Activated CD8-positive, alpha-beta memory T cell treated with anti-CD3 and anti-CD28 coated beads, Interleukin-2, amount 10 ng/mL, durations not matched to agents 7 days and 5 days (primary cell): ENCODE results near the gene ARHGEF2. TPM values are rescaled to one million over a fixed set of nuclear protein-coding genes. Genes with fewer than 3 reads are reported as not detected.

ENCODE experiments used
- ATAC-seq: fragments of 150-1000 bp; cut with Tn5 transposase; one replicate; pipeline ENCODE4 v1.10.0; 2021; ENCODE audit warnings: moderate library complexity
- CTCF ChIA-PET: fragments of 350-600 bp; sonication (Branson Sonifier 250); formaldehyde crosslinking; loops from one replicate; lab custom pipeline; 2021; ENCODE audit warnings: antibody characterized with exemption; lab: Charles Lee
- DNase-seq: peaks from one replicate; pipeline ENCODE4 v3.0.0-alpha.2; 2020
- H3K27ac Mint-ChIP-seq: one replicate; pipeline ENCODE4 v1.8.0; 2021; ENCODE audit warnings: mild to moderate bottlenecking, mixed read lengths
- H3K27me3 Mint-ChIP-seq: one replicate; pipeline ENCODE4 v1.8.0; 2021; ENCODE audit warnings: mixed read lengths
- H3K36me3 Mint-ChIP-seq: one replicate; pipeline ENCODE4 v1.8.0; 2021; ENCODE audit warnings: mild to moderate bottlenecking, mixed read lengths
- H3K4me1 Mint-ChIP-seq: one replicate; pipeline ENCODE4 v1.8.0; 2021; ENCODE audit warnings: mixed read lengths
- H3K4me3 Mint-ChIP-seq: one replicate; pipeline ENCODE4 v1.8.0; 2021; ENCODE audit warnings: mild to moderate bottlenecking, moderate library complexity, mixed read lengths
- H3K9me3 Mint-ChIP-seq: one replicate; pipeline ENCODE4 v1.8.0; 2022; ENCODE audit warnings: low read depth, mixed read lengths
- total RNA-seq, 2 experiments: library from RNA; stranded (reverse); gene quantifications; one replicate each; pipeline ENCODE4 v1.2.3, GENCODE V29; 2021

Gene ARHGEF2
- total RNA-seq, 2 experiments from 2014 or later, result 159 to 161 TPM

GRCh38 chr1:155974208-155975115 is 3.9 kb downstream of the ARHGEF2 start:
- Mint-ChIP-seq H3K36me3 (peaks cover 29% of the 10 kb centered on the region), H3K27me3 (no peaks in the 10 kb centered on the region), H3K27ac (peak overlapping the region; percentile 92), H3K9me3 (no peaks in the 10 kb centered on the region), H3K4me3 (peak overlapping the region; percentile 98), H3K4me1 (peaks cover 66% of the 10 kb centered on the region)
- DNase-seq (no peak), ATAC-seq (no peak)
- CTCF ChIA-PET, result interaction anchor here (0.6 to 12.2 kb wide), 6 partner anchors 8 to 92 kb away, joined by 3 to 119 read pairs (median 8); partner anchors contain the start of gene KHDC4

- H3K4me1 Mint-ChIP-seq, result peaks cover 72% of the 10 kb centered on the region
- CTCF ChIA-PET, result interaction anchor here (3.0 to 12.2 kb wide), 2 partner anchors 35 to 40 kb away, joined by 14 to 119 read pairs; partner anchors contain the start of gene KHDC4
Measured at GRCh38 chr1:155973723-155974122, 4.6 kb downstream of the ARHGEF2 start.

DNA sequence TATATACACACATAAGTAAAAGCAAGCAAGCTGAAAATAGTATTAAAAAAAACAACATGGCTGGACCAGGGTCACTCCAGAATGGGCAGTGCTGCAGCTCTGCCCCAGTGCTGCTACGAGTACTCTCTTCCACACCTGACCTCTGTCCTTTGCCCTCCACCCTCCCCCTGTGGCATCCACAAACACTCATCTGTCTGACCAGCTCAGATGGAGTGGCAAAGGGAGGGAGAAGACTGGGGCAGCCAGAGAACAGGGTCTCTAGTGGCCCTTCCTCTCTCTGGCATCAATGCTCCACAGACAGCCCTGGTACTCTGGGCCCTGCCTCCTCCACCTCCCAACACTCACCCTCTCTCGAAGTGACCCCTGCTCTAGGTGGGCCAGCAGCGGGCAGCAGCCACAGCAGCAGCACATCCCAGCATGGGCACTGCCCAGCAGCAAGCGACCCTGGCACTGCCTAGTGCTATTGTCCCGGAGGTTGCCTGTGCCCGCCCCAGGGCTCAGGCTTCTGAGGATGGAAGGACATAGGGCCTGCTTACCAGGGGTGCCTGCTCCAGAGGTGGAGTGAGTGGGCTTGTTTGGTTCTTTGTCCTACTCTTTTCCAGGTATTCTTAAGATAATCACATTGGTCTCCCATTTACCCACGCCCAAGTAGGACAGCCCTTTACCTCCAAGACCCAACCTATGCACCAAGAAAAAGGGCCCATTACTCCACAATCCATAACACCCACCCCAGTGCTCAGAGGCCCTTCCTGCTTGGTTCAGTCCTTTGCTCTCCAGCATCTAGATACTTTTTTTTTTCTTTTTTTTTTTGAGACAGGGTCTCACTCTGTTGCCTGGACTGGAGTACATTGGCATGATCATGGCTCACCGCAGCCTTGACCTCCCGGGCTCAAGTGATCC is 6.2 kb downstream of the ARHGEF2 start:
- Mint-ChIP-seq H3K4me1 (peaks cover 87% of the 10 kb centered on the region), H3K9me3 (no peaks in the 10 kb centered on the region), H3K36me3 (peaks cover 38% of the 10 kb centered on the region), H3K27ac (peak overlapping the region; percentile 71), H3K27me3 (no peaks in the 10 kb centered on the region), H3K4me3 (no peak overlapping the region)
- no peak for ATAC-seq
- no peak for DNase-seq
- CTCF ChIA-PET, result interaction anchor here (0.7 to 3.0 kb wide), 3 partner anchors 31 to 38 kb away, joined by 3 to 14 read pairs (median 3); partner anchors contain the start of gene KHDC4

More at GRCh38 chr1:155973723-155974122, 4.6 kb downstream of the ARHGEF2 start:
- Mint-ChIP-seq H3K36me3 (peaks cover 34% of the 10 kb centered on the region), H3K4me3 (no peak overlapping the region), H3K27me3 (no peaks in the 10 kb centered on the region), H3K9me3 (no peaks in the 10 kb centered on the region), H3K27ac (no peak overlapping the region)
- DNase-seq (no peak), ATAC-seq (no peak)

DNA sequence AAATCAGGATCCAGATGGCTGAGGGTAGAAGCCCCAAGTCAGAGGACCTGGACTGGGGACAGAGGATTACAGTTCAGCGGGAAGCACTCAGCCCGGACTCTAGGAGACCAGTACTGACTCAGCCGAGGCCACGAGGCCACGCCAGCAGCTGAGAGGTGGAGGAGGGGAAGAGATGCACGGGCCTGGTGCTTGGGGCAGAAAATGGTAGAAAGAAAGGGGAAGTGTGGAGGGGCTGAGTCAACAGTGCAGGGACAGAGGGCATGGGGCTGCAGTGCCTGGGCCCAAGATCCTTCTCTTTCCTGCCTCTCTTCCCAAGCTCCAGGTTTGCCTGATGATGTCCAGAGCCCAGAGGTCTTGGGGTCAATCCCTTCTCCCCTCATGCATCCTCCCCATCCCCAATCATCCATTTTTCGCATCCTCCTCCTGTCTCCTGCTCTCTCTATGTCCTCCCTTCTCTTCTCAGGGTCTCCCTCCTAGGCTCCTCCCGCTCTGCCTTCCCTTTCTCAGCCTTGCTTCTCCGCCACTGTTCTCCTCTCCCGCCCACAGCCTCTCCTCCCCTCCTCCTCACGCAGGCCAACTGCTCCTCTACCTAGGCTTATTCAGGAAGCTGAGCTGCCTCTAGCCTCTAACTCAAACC is 7.7 kb downstream of the ARHGEF2 start:
- Mint-ChIP-seq H3K9me3 (no peaks in the 10 kb centered on the region), H3K27me3 (no peaks in the 10 kb centered on the region), H3K36me3 (peaks cover 42% of the 10 kb centered on the region), H3K27ac (peak overlapping the region; percentile 86), H3K4me3 (peak overlapping the region; percentile 3), H3K4me1 (peaks cover 84% of the 10 kb centered on the region)
- CTCF ChIA-PET, result interaction anchor here (0.9 to 2.1 kb wide), 5 partner anchors 18 to 33 kb away, joined by 3 to 12 read pairs (median 3); no protein-coding TSS in a partner anchor
- DNase-seq, result peak; percentile 58
- ATAC-seq, result peak; percentile 48

DNA sequence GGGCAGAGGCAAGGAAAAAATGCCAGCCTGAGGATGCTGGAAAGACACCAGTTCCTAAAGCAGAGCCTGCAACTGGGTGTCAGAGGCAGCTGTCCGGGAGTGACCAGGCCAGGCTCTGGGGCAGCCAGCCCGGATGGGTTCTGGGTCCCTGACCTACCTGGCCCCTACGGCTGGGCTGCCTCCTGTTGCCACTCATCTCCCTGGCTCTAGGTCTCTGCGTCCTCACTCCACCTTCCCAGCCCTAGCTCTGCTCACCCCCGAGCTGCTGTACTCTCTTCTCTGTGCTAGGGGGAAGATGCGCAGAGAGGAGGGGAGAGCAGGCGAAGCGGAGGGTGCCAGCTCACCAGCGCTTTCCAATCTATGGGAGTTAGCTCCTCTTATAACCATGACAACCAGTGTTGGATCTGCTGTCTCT is 9.0 kb downstream of the ARHGEF2 start:
- Mint-ChIP-seq H3K9me3 (no peaks in the 10 kb centered on the region), H3K27me3 (no peaks in the 10 kb centered on the region), H3K27ac (peak overlapping the region; percentile 86), H3K4me3 (no peak overlapping the region), H3K36me3 (peaks cover 37% of the 10 kb centered on the region), H3K4me1 (peaks cover 76% of the 10 kb centered on the region)
- ATAC-seq (no peak), DNase-seq (no peak)
- CTCF ChIA-PET, result interaction anchor here (1.0 to 4.0 kb wide), 3 partner anchors 8 to 21 kb away, joined by 3 to 15 read pairs (median 12); no protein-coding TSS in a partner anchor

GRCh38 chr1:155968670-155969069 is 9.7 kb downstream of the ARHGEF2 start:
- ATAC-seq, result no peak
- H3K4me1 Mint-ChIP-seq, result peaks cover 70% of the 10 kb centered on the region
- H3K27ac Mint-ChIP-seq, result peak overlapping the region; percentile 86
- no peak overlapping the region for H3K4me3 Mint-ChIP-seq
- no peak for DNase-seq
- CTCF ChIA-PET, result interaction anchor here (1.0 to 4.0 kb wide), 6 partner anchors 9 to 30 kb away, joined by 3 to 17 read pairs (median 10); partner anchors contain the start of gene ARHGEF2
- no peaks in the 10 kb centered on the region for H3K9me3 Mint-ChIP-seq
- no peaks in the 10 kb centered on the region for H3K27me3 Mint-ChIP-seq
- peaks cover 36% of the 10 kb centered on the region for H3K36me3 Mint-ChIP-seq

DNA sequence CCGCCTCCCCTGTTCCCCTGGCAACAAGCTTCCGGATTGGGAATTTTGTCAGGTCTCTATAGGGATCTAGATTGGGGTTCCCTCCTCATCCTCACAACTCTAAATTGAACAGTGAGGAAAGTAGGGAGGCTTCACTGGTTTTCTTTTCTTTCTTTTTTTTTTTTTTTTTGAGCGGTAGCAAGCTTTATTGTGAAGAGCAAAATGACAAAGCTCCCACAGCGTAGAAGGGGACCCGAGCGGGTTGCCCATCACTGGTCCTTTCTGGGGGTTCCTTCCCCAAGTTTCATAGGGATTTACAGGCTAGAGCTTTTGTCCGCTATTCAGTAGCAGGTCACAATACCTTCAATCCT is 10.3 kb downstream of the ARHGEF2 start:
- H3K27me3 Mint-ChIP-seq, result no peaks in the 10 kb centered on the region
- peak overlapping the region; percentile 86 for H3K27ac Mint-ChIP-seq
- peaks cover 36% of the 10 kb centered on the region for H3K36me3 Mint-ChIP-seq
- DNase-seq (no peak), ATAC-seq (no peak)
- CTCF ChIA-PET, result interaction anchor here (0.8 to 4.0 kb wide), 8 partner anchors 9 to 34 kb away, joined by 3 to 17 read pairs (median 4); partner anchors contain the start of gene ARHGEF2
- H3K4me1 Mint-ChIP-seq, result peaks cover 65% of the 10 kb centered on the region
- no peaks in the 10 kb centered on the region for H3K9me3 Mint-ChIP-seq
- no peak overlapping the region for H3K4me3 Mint-ChIP-seq

DNA sequence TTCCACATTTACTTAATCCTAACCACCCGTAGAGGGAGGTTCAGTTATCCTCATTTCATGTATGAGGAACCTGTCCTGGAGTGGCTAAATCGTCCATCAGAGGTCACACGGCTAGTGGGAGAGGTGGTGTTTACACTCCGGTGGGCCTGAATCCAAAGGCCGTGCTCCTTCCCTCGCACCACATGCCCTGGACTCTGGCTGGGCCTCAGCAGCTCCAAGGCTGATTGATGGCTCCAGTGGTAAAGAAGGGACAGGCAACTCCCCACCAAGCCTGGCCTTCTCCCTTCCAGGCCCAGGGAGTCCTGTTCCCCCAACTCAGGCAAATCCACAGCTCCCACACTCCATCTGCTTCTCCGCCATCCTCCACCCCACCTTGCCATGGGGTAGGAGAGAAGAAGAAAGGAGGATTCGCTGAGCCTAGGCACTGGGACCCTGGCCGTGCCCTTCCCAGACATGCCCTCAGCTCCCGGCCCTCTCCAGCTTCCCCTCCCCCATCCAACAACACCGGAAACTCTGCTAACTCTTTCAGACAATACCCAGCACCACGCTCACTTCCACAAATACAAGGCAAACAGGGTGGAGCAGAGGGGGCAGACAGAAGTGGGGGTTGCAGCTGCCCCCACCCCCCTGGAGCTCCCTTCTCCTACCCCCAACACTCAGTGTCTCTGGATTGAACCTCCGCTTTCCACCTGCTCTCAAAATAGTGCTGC is 10.9 kb downstream of the ARHGEF2 start:
- DNase-seq (no peak), ATAC-seq (peak; percentile 31)
- Mint-ChIP-seq H3K27ac (peak overlapping the region; percentile 86), H3K36me3 (peaks cover 37% of the 10 kb centered on the region), H3K27me3 (no peaks in the 10 kb centered on the region), H3K4me1 (peaks cover 65% of the 10 kb centered on the region), H3K9me3 (no peaks in the 10 kb centered on the region), H3K4me3 (peak overlapping the region; percentile 2)
- CTCF ChIA-PET, result interaction anchor here (0.8 to 4.0 kb wide), 10 partner anchors 10 to 99 kb away, joined by 3 to 17 read pairs (median 4); partner anchors contain the start of gene ARHGEF2

DNA sequence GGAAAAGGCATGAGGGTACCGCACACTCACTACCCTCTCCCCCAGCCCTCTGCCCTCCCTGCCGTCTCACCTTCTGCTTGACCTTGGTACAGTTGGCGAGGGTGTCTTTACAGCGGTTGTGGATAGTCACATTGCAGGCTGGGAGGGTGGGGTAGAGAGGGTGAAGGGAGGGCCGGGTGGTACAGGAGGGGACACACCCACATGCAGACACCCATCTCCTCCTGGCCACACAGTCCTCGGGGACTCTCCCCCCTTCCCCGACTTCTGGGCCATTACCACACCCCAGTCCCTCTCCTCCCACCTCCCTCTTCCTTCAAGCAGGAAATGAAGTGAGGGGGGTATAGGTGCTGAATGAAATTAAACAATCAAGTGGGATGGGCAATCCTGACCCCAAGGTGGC is 11.6 kb downstream of the ARHGEF2 start:
- Mint-ChIP-seq H3K27ac (peak overlapping the region; percentile 86), H3K36me3 (peaks cover 43% of the 10 kb centered on the region), H3K27me3 (no peaks in the 10 kb centered on the region), H3K4me1 (peaks cover 66% of the 10 kb centered on the region), H3K4me3 (no peak overlapping the region), H3K9me3 (no peaks in the 10 kb centered on the region)
- ATAC-seq, result no peak
- CTCF ChIA-PET, result interaction anchor here (1.0 to 4.3 kb wide), 8 partner anchors 8 to 100 kb away, joined by 3 to 17 read pairs (median 4); partner anchors contain the start of gene KHDC4
- DNase-seq, result no peak

GRCh38 chr1:155966135-155966534 is 12.2 kb downstream of the ARHGEF2 start:
- peaks cover 47% of the 10 kb centered on the region for H3K36me3 Mint-ChIP-seq
- H3K9me3 Mint-ChIP-seq, result no peaks in the 10 kb centered on the region
- CTCF ChIA-PET, result interaction anchor here (0.9 to 4.3 kb wide), 7 partner anchors 9 to 100 kb away, joined by 3 to 17 read pairs (median 5); partner anchors contain the start of gene KHDC4
- no peak overlapping the region for H3K4me3 Mint-ChIP-seq
- H3K27ac Mint-ChIP-seq, result no peak overlapping the region
- no peaks in the 10 kb centered on the region for H3K27me3 Mint-ChIP-seq
- no peak for DNase-seq
- ATAC-seq, result no peak
- H3K4me1 Mint-ChIP-seq, result peaks cover 63% of the 10 kb centered on the region

- DNase-seq, result no peak
- Mint-ChIP-seq H3K4me1 (peaks cover 47% of the 10 kb centered on the region), H3K9me3 (no peaks in the 10 kb centered on the region), H3K36me3 (peaks cover 57% of the 10 kb centered on the region), H3K4me3 (no peak overlapping the region), H3K27ac (peak overlapping the region; percentile 38), H3K27me3 (no peaks in the 10 kb centered on the region)
- CTCF ChIA-PET, result interaction anchor here (1.4 to 4.3 kb wide), 4 partner anchors 18 to 31 kb away, joined by 3 to 14 read pairs (median 7); partner anchors contain the start of gene KHDC4
- ATAC-seq, result no peak
Measured at GRCh38 chr1:155964193-155964592, 14.2 kb downstream of the ARHGEF2 start.
